H1 (cell line): Measurements from ENCODE around the gene PDP2. TPM values are rescaled to one million over a fixed set of nuclear protein-coding genes. Genes with fewer than 3 reads are reported as not detected.

Experiments used
- CTCF ChIA-PET: fragments of 300-600 bp; sonication (Branson Sonifier 250); formaldehyde crosslinking; loops from one replicate; lab custom pipeline; 2021; ENCODE audit not compliant: partially characterized antibody; lab: Charles Lee
- POLR2A ChIA-PET: fragments of 300-600 bp; sonication (Branson Sonifier 250); formaldehyde crosslinking; loops from one replicate; lab custom pipeline; 2021; ENCODE audit warnings: inconsistent platforms; ENCODE audit not compliant: partially characterized antibody; lab: Charles Lee
- DNase-seq, 2 experiments: peaks; one replicate each; pipeline versions ENCODE4 v3.0.0 to v3.0.0-alpha.2; 2010 to 2022; ENCODE audit warnings: low spot score in 2 of 2, low read depth in 1 of 2, mixed read lengths in 1 of 2
- FAIRE-seq: peaks from 2 replicates; lab custom pipeline; 2011; peaks lifted over from hg19 to GRCh38; lab: Jason Lieb, UNC
- H2AFZ ChIP-seq: 2 replicates; pipeline ENCODE4 v1.8.1; 2012; ENCODE audit warnings: low read length, inconsistent platforms
- H2AK5ac ChIP-seq: 2 replicates; pipeline ENCODE4 v1.6.1; 2013; ENCODE audit warnings: low read depth, low read length
- H2BK120ac ChIP-seq: replicated peaks from 2 replicates; pipeline ENCODE3; 2013; ENCODE audit warnings: low read depth, low read length, inconsistent platforms
- H2BK12ac ChIP-seq: 2 replicates; pipeline ENCODE4 v1.6.1; 2013; ENCODE audit warnings: low read depth, low read length
- H2BK15ac ChIP-seq: 2 replicates; pipeline ENCODE4 v1.6.1; 2013; ENCODE audit warnings: low read length
- H2BK20ac ChIP-seq: 2 replicates; pipeline ENCODE4 v1.6.1; 2013; ENCODE audit warnings: low read length
- H2BK5ac ChIP-seq: 2 replicates; pipeline ENCODE4 v1.6.1; 2013; ENCODE audit warnings: low read depth, low read length
- H3K14ac ChIP-seq: 2 replicates; pipeline ENCODE4 v1.6.1; 2013; ENCODE audit warnings: inconsistent platforms; ENCODE audit not compliant: insufficient read length
- H3K18ac ChIP-seq: 2 replicates; pipeline ENCODE4 v1.6.1; 2013; ENCODE audit warnings: low read length; ENCODE audit errors: extremely low read depth
- H3K23ac ChIP-seq: 2 replicates; pipeline ENCODE4 v1.6.1; 2013; ENCODE audit warnings: inconsistent platforms; ENCODE audit not compliant: insufficient read length
- H3K23me2 ChIP-seq: 2 replicates; pipeline ENCODE4 v1.6.1; 2013; ENCODE audit warnings: low read depth, low read length
- H3K27ac ChIP-seq: 2 replicates; pipeline ENCODE4 v1.6.1; 2011; ENCODE audit warnings: low read depth, low read length, inconsistent platforms
- H3K27me3 ChIP-seq, 4 experiments: replicated peaks in 1 of 4; 1 replicate in 1 of 4; 2 replicates in 3 of 4; pipeline versions ENCODE4 v1.6.1 to v1.8.1; 2011 to 2013; ENCODE audit warnings: low read length in 3 of 4, mild to moderate bottlenecking in 3 of 4, inconsistent platforms in 2 of 4, mixed read lengths in 2 of 4, moderate library complexity in 1 of 4; ENCODE audit not compliant: control insufficient read depth in 3 of 4, insufficient read depth in 3 of 4; ENCODE audit errors: extremely low read depth in 1 of 4
- H3K36me3 ChIP-seq, 4 experiments: 2 replicates each; pipeline versions ENCODE4 v1.6.1 to v1.8.1; 2011 to 2013; ENCODE audit warnings: mild to moderate bottlenecking in 4 of 4, low read length in 3 of 4, moderate library complexity in 2 of 4, control low read depth in 1 of 4, inconsistent platforms in 1 of 4; ENCODE audit not compliant: insufficient read depth in 4 of 4, control insufficient read depth in 2 of 4
- H3K4ac ChIP-seq: replicated peaks from 2 replicates; pipeline ENCODE3; 2013; ENCODE audit warnings: low read length, low read depth, mixed read lengths, inconsistent platforms; ENCODE audit not compliant: insufficient read length
- H3K4me1 ChIP-seq, 4 experiments: replicated peaks in 1 of 4; 1 replicate in 1 of 4; 2 replicates in 3 of 4; pipeline versions ENCODE4 v1.6.1 to v1.8.1; 2011 to 2013; ENCODE audit warnings: low read length in 3 of 4, inconsistent platforms in 2 of 4, mixed read lengths in 1 of 4; ENCODE audit not compliant: insufficient read depth in 4 of 4, control insufficient read depth in 3 of 4
- H3K4me2 ChIP-seq, 2 experiments: 2 replicates each; pipeline versions ENCODE4 v1.6.1 to v1.8.1; 2011 to 2013; ENCODE audit warnings: low read depth in 2 of 2, low read length in 2 of 2, control low read depth in 1 of 2, inconsistent platforms in 1 of 2, mild to moderate bottlenecking in 1 of 2; ENCODE audit not compliant: insufficient read depth in 1 of 2
- H3K4me3 ChIP-seq, 4 experiments: fragments of 200-600, 300-600 bp in 1 of 4; sonication (generic), shearing (Covaris generic), sonication (Bioruptor Twin) in 1 of 4; 2 replicates each; pipeline versions ENCODE4 v1.5.1 to v1.8.1; 2011 to 2016; ENCODE audit warnings: low read length in 4 of 4, low read depth in 3 of 4, control low read depth in 2 of 4, inconsistent platforms in 2 of 4, mild to moderate bottlenecking in 2 of 4, mixed read lengths in 1 of 4, moderate library complexity in 1 of 4; ENCODE audit not compliant: insufficient read depth in 2 of 4; ENCODE audit errors: extremely low read depth in 1 of 4
- H3K56ac ChIP-seq: replicated peaks from 2 replicates; pipeline ENCODE3; 2013; ENCODE audit warnings: low read depth, mild to moderate bottlenecking, mixed read lengths, low read length, inconsistent platforms; ENCODE audit not compliant: insufficient read length
- H3K79me1 ChIP-seq: 2 replicates; pipeline ENCODE4 v1.6.1; 2013; ENCODE audit warnings: low read depth, low read length, control low read depth
- H3K79me2 ChIP-seq, 2 experiments: 2 replicates each; pipeline versions ENCODE4 v1.6.1 to v1.8.1; 2012 to 2013; ENCODE audit warnings: low read length in 2 of 2, mild to moderate bottlenecking in 2 of 2, inconsistent platforms in 1 of 2; ENCODE audit not compliant: insufficient read depth in 2 of 2, control insufficient read depth in 1 of 2
- H3K9ac ChIP-seq, 4 experiments: replicated peaks in 1 of 4; 1 replicate in 1 of 4; 2 replicates in 3 of 4; pipeline versions ENCODE4 v1.6.1 to v1.8.1; 2011 to 2013; ENCODE audit warnings: low read depth in 3 of 4, low read length in 3 of 4, control low read depth in 2 of 4, mild to moderate bottlenecking in 2 of 4, moderate library complexity in 2 of 4, inconsistent platforms in 1 of 4; ENCODE audit errors: extremely low read depth in 1 of 4
- H3K9me3 ChIP-seq, 2 experiments: 2 replicates each; pipeline versions ENCODE4 v1.6.1 to v1.8.1; 2012 to 2013; ENCODE audit warnings: mild to moderate bottlenecking in 2 of 2, moderate library complexity in 2 of 2, control low read depth in 1 of 2, inconsistent platforms in 1 of 2, low read depth in 1 of 2, low read length in 1 of 2, mixed read lengths in 1 of 2; ENCODE audit not compliant: insufficient read depth in 2 of 2
- H4K20me1 ChIP-seq, 2 experiments: replicated peaks in 1 of 2; 2 replicates each; pipeline versions ENCODE3 to v1.8.1; 2011 to 2013; ENCODE audit warnings: inconsistent platforms in 2 of 2, low read length in 2 of 2, mild to moderate bottlenecking in 1 of 2; ENCODE audit not compliant: insufficient read depth in 2 of 2, control insufficient read depth in 1 of 2
- H4K5ac ChIP-seq: 2 replicates; pipeline ENCODE4 v1.6.1; 2013; ENCODE audit warnings: low read length, low read depth, mixed read lengths, inconsistent platforms; ENCODE audit not compliant: insufficient read length
- H4K8ac ChIP-seq: 2 replicates; pipeline ENCODE4 v1.8.0; 2013; ENCODE audit warnings: mild to moderate bottlenecking, moderate library complexity, low read length, inconsistent platforms; ENCODE audit not compliant: insufficient read depth; ENCODE audit errors: extremely low read depth
- H4K91ac ChIP-seq: replicated peaks from 2 replicates; pipeline ENCODE3; 2013; ENCODE audit warnings: low read length, mixed read lengths, inconsistent platforms; ENCODE audit not compliant: insufficient read length
- BCL11A ChIP-seq, 2 experiments: IDR thresholded peaks; one replicate each; pipeline ENCODE4 v1.6.1; 2011; ENCODE audit warnings: low read depth in 2 of 2, low read length in 2 of 2, mild to moderate bottlenecking in 2 of 2
- CHD2 ChIP-seq: IDR thresholded peaks from 2 replicates; pipeline ENCODE4 v1.6.1; 2012; ENCODE audit warnings: low read length, improper control_type of control experiment
- EGR1 ChIP-seq: IDR thresholded peaks from 2 replicates; pipeline ENCODE4 v1.6.1; 2011; ENCODE audit warnings: low read depth, low read length, borderline replicate concordance
- EP300 ChIP-seq, 2 experiments: IDR thresholded peaks; 1 replicate in 1 of 2; 2 replicates in 1 of 2; pipeline ENCODE4 v1.6.1; 2011 to 2012; ENCODE audit warnings: low read depth in 2 of 2, low read length in 2 of 2, mild to moderate bottlenecking in 2 of 2, borderline replicate concordance in 1 of 2, inconsistent platforms in 1 of 2, moderate library complexity in 1 of 2
- JUN ChIP-seq: IDR thresholded peaks from 2 replicates; pipeline ENCODE4 v1.6.1; 2011; ENCODE audit warnings: low read depth, mild to moderate bottlenecking, improper control_type of control experiment, low read length
- KDM4A ChIP-seq: IDR thresholded peaks from one replicate; pipeline ENCODE4 v1.7.1; 2012; ENCODE audit warnings: low read depth, mild to moderate bottlenecking, moderate library complexity, low read length, inconsistent platforms; ENCODE audit not compliant: severe bottlenecking
- MAFK ChIP-seq: IDR thresholded peaks from 2 replicates; pipeline ENCODE4 v1.6.1; 2012; ENCODE audit warnings: low read depth, mild to moderate bottlenecking, improper control_type of control experiment, low read length
- NRF1 ChIP-seq: IDR thresholded peaks from 2 replicates; pipeline ENCODE4 v1.6.1; 2011; ENCODE audit warnings: mild to moderate bottlenecking, low read depth, low read length, improper control_type of control experiment
- RNF2 ChIP-seq: fragments of 200-900, 300-1000 bp; sonication (generic); IDR thresholded peaks from 2 replicates; pipeline ENCODE4 v1.7.1; 2016; ENCODE audit warnings: borderline replicate concordance, low read depth, mild to moderate bottlenecking, antibody characterized with exemption, low read length; ENCODE audit not compliant: poor library complexity, severe bottlenecking; ENCODE audit errors: missing control alignments
- RXRA ChIP-seq: IDR thresholded peaks from 2 replicates; pipeline ENCODE4 v1.6.1; 2011; ENCODE audit warnings: low read depth, mild to moderate bottlenecking, low read length, moderate library complexity; ENCODE audit not compliant: insufficient read depth
- SIX5 ChIP-seq: IDR thresholded peaks from 2 replicates; pipeline ENCODE4 v1.6.1; 2011; ENCODE audit warnings: mild to moderate bottlenecking, low read depth, low read length
- SP2 ChIP-seq: IDR thresholded peaks from 2 replicates; pipeline ENCODE4 v1.6.1; 2012; ENCODE audit warnings: mild to moderate bottlenecking, low read length, inconsistent platforms
- SUZ12 ChIP-seq: fragments of 200-600 bp; sonication (generic); IDR thresholded peaks from 2 replicates; pipeline ENCODE4 v1.6.1; 2012; ENCODE audit warnings: mild to moderate bottlenecking, inconsistent platforms, low read length, moderate library complexity, mixed read lengths
- TAF1 ChIP-seq: IDR thresholded peaks from 2 replicates; pipeline ENCODE4 v1.6.1; 2011; ENCODE audit warnings: mild to moderate bottlenecking, low read depth, low read length
- TCF12 ChIP-seq: IDR thresholded peaks from 2 replicates; pipeline ENCODE4 v1.6.1; 2011; ENCODE audit warnings: low read depth, mild to moderate bottlenecking, low read length
- WGBS, 2 experiments: shearing (Covaris generic) in 1 of 2; methylation state at CpG; one replicate each; pipeline versions ENCODE4 v1.1.6 to v1.1.7; 2013 to 2015; ENCODE audit warnings: low lambda C conversion rate in 2 of 2, mixed read lengths in 2 of 2, inconsistent platforms in 1 of 2, low coverage in 1 of 2, missing lambda C conversion rate in 1 of 2; ENCODE audit not compliant: insufficient replicate concordance in 2 of 2, insufficient coverage in 1 of 2, insufficient read length in 1 of 2; ENCODE audit errors: extremely low coverage in 1 of 2, missing lambda C conversion rate in 1 of 2; 5-methylcytosine and 5-hydroxymethylcytosine counted together
- polyA plus RNA-seq, 7 experiments: library from polyadenylated mRNA; depleted of rRNA in 3 of 7; stranded (reverse) in 5 of 7; unstranded in 2 of 7; fragments of >200 nt in 5 of 7; fragments of 200-250 nt in 2 of 7; gene quantifications; 1 replicate in 5 of 7; 2 replicates in 1 of 7; 4 replicates in 1 of 7; pipeline versions ENCODE4 v1.2.1 to v1.2.3, GENCODE V29; 2011 to 2013; ENCODE audit warnings: missing spikeins in 2 of 7, mixed read lengths in 2 of 7
- total RNA-seq: library from RNA; stranded (reverse); fragmentation: NEBNext Ultra II Directional; extraction: Animal tissue kit (Norgen Biotek cat#: 25700); gene quantifications from 2 replicates; pipeline ENCODE4 v1.2.1, GENCODE V29; 2021

Gene PDP2
- total and polyA plus RNA-seq, 2 of the 8 experiments (the other 6 are each of a cell fraction or from before 2014, with no cell fraction given) = 11.7 to 36.5 TPM

GRCh38 chr16:66908116-66908515 is 27.8 kb downstream of the PDP2 start:
- Histone ChIP-seq H3K23me2 (no peaks in the 10 kb centered on the region), H3K23ac (no peak overlapping the region), H3K9ac (no peak overlapping the region), H4K8ac (no peak overlapping the region), H2BK20ac (no peak overlapping the region), H3K4me3 (no peak overlapping the region), H2BK5ac (no peak overlapping the region), H4K5ac (no peak overlapping the region), H3K18ac (no peak overlapping the region), H3K56ac (no peak overlapping the region), H3K4me1 (peaks cover 0 to 5% (median 0%) of the 10 kb centered on the region in 4 experiments; a peak in 2 of 7 replicates), H2AK5ac (no peak overlapping the region), H3K36me3 (no peaks in the 10 kb centered on the region), H4K91ac (no peak overlapping the region), H3K14ac (no peak overlapping the region), H2BK120ac (no peak overlapping the region), H4K20me1 (peaks cover 0 to 2% of the 10 kb centered on the region in 2 experiments), H3K79me2 (no peaks in the 10 kb centered on the region), H2BK15ac (no peak overlapping the region), H3K27ac (no peak overlapping the region), H3K79me1 (no peaks in the 10 kb centered on the region), H2AFZ (no peak overlapping the region), H3K27me3 (no peaks in the 10 kb centered on the region; a peak in 2 of 7 replicates), H2BK12ac (no peak overlapping the region), H3K4me2 (no peak overlapping the region), H3K9me3 (no peaks in the 10 kb centered on the region), H3K4ac (no peak overlapping the region)
- POLR2A ChIA-PET = no interaction called here
- FAIRE-seq (no peak), DNase-seq (no peak)
- CTCF ChIA-PET = interaction anchor here (1.5 to 42.0 kb wide), 4 partner anchors 8 to 39 kb away, joined by 4 to 1009 read pairs (median 512); partner anchors contain the start of genes CDH16, PDP2 and RRAD
- 87% methylated on average over 3 of the region's 3 CpGs; no CpG with 5 or more reads in 1 of the 2 experiments for WGBS, 2 experiments
- TF ChIP-seq EGR1 (no peak), RNF2 (no peak), JUN (no peak), RXRA (no peak), KDM4A (no peak), MAFK (no peak), CHD2 (no peak), TAF1 (no peak), SUZ12 (no peak), TCF12 (no peak), EP300 (IDR thresholded peaks at IDR 0.05; ENCODE audit: borderline replicate concordance in 1 of 2, low read depth in 2 of 2, low read length in 2 of 2) (no peak), BCL11A (IDR thresholded peaks at IDR 0.05; ENCODE audit: low read depth in 2 of 2, low read length in 2 of 2) (no peak), NRF1 (no peak), SP2 (no peak), SIX5 (no peak)
